HEK293 (cell line): Measurements from ENCODE around the gene CYP1B1.

Experiments used
- CTCF ChIA-PET: fragments of 350-600 bp; formaldehyde crosslinking; extraction: SDS; loops from one replicate; lab custom pipeline; 2021; ENCODE audit warnings: antibody characterized with exemption; lab: Yijun Ruan, JAX
- POLR2A ChIA-PET: fragments of 300-600 bp; formaldehyde crosslinking; extraction: SDS; loops from one replicate; lab custom pipeline; 2020; ENCODE audit warnings: antibody characterized with exemption, inconsistent platforms; lab: Yijun Ruan, JAX
- H3K27ac ChIP-seq: fragments of 200-500 bp; sonication (Bioruptor generic); 2 replicates; pipeline ENCODE4 v1.5.1; 2014; ENCODE audit warnings: low read depth, low read length, control low read depth, inconsistent platforms; ENCODE audit errors: extremely low read depth
- H3K36me3 ChIP-seq, 2 experiments: fragments of 200-500 bp in 1 of 2; sonication (Bioruptor generic) in 1 of 2; 1 replicate in 1 of 2; 2 replicates in 1 of 2; pipeline ENCODE4 v1.5.1; 2014 to 2017; ENCODE audit warnings: inconsistent platforms in 2 of 2, low read length in 2 of 2; ENCODE audit not compliant: control insufficient read depth in 2 of 2, insufficient read depth in 1 of 2
- H3K4me1 ChIP-seq: fragments of 200-500 bp; sonication (Bioruptor generic); 2 replicates; pipeline ENCODE4 v1.5.1; 2014; ENCODE audit warnings: mild to moderate bottlenecking, low read length, inconsistent platforms; ENCODE audit not compliant: control insufficient read depth, insufficient read depth
- H3K4me3 ChIP-seq: 2 replicates; pipeline ENCODE4 v1.5.1; 2011; ENCODE audit warnings: low read depth, mild to moderate bottlenecking, control low read depth, low read length, moderate library complexity
- H3K9me3 ChIP-seq: fragments of 200-500 bp; sonication (Bioruptor generic); 2 replicates; pipeline ENCODE4 v1.5.1; 2014; ENCODE audit warnings: low read depth, low read length, inconsistent platforms; ENCODE audit not compliant: control insufficient read depth, insufficient read depth
- FEZF1 ChIP-seq: fragments of 450-650 bp; formaldehyde crosslinking; IDR thresholded peaks from 2 replicates; pipeline ENCODE4 v1.5.1; 2016; ENCODE audit warnings: missing biosample characterization, missing genetic modification characterization
- IKZF3 ChIP-seq: fragments of 450-650 bp; IDR thresholded peaks from 2 replicates; pipeline ENCODE4 v1.5.0; 2018; ENCODE audit warnings: missing biosample characterization, mild to moderate bottlenecking, missing genetic modification characterization, moderate library complexity
- KLF1 ChIP-seq: fragments of 450-650 bp; formaldehyde crosslinking; IDR thresholded peaks from 2 replicates; pipeline ENCODE4 v1.5.1; 2016; ENCODE audit warnings: missing biosample characterization, missing genetic modification characterization
- MZF1 ChIP-seq: fragments of 450-650 bp; formaldehyde crosslinking; IDR thresholded peaks from 2 replicates; pipeline ENCODE4 v1.5.1; 2017; ENCODE audit warnings: missing biosample characterization, missing genetic modification characterization, borderline replicate concordance
- PRDM10 ChIP-seq: fragments of 450-650 bp; formaldehyde crosslinking; IDR thresholded peaks from 2 replicates; pipeline ENCODE4 v1.5.1; 2016; ENCODE audit warnings: missing biosample characterization, missing genetic modification characterization
- SALL2 ChIP-seq: fragments of 450-650 bp; formaldehyde crosslinking; IDR thresholded peaks from 2 replicates; pipeline ENCODE4 v1.5.0; 2017; ENCODE audit warnings: missing biosample characterization, mild to moderate bottlenecking, missing genetic modification characterization, borderline replicate concordance
- ZBTB1 ChIP-seq: fragments of 450-650 bp; formaldehyde crosslinking; IDR thresholded peaks from 2 replicates; pipeline ENCODE4 v1.5.1; 2016; ENCODE audit warnings: missing biosample characterization, missing genetic modification characterization
- ZBTB17 ChIP-seq: fragments of 450-650 bp; formaldehyde crosslinking; IDR thresholded peaks from 2 replicates; pipeline ENCODE4 v1.5.1; 2016; ENCODE audit warnings: missing biosample characterization, missing genetic modification characterization
- ZBTB20 ChIP-seq: fragments of 450-650 bp; formaldehyde crosslinking; IDR thresholded peaks from 2 replicates; pipeline ENCODE4 v1.5.1; 2016; ENCODE audit warnings: missing biosample characterization, missing genetic modification characterization
- ZBTB48 ChIP-seq: fragments of 450-650 bp; formaldehyde crosslinking; IDR thresholded peaks from 2 replicates; pipeline ENCODE4 v1.5.1; 2016; ENCODE audit warnings: missing biosample characterization, missing genetic modification characterization
- ZNF184 ChIP-seq: fragments of 450-650 bp; IDR thresholded peaks from 2 replicates; pipeline ENCODE4 v1.5.1; 2018; ENCODE audit warnings: missing biosample characterization, mild to moderate bottlenecking, missing genetic modification characterization
- ZNF341 ChIP-seq: fragments of 450-650 bp; formaldehyde crosslinking; IDR thresholded peaks from 2 replicates; pipeline ENCODE4; 2016; ENCODE audit warnings: low read depth, missing biosample characterization, missing genetic modification characterization
- ZNF366 ChIP-seq: fragments of 450-650 bp; formaldehyde crosslinking; conservative IDR thresholded peaks from 2 replicates; pipeline ENCODE4 v1.5.1; 2016; ENCODE audit warnings: missing biosample characterization, missing genetic modification characterization
- ZNF600 ChIP-seq: fragments of 450-650 bp; formaldehyde crosslinking; IDR thresholded peaks from 2 replicates; pipeline ENCODE4 v1.5.1; 2016; ENCODE audit warnings: missing biosample characterization, missing genetic modification characterization
- ZNF626 ChIP-seq: fragments of 450-650 bp; sonication (Bioruptor Pico); formaldehyde crosslinking; IDR thresholded peaks from 2 replicates; pipeline ENCODE4 v1.5.1; 2018; ENCODE audit warnings: missing biosample characterization, missing genetic modification characterization, inconsistent platforms
- ZNF660 ChIP-seq: fragments of 450-650 bp; IDR thresholded peaks from 2 replicates; pipeline ENCODE4 v1.5.1; 2018; ENCODE audit warnings: missing biosample characterization, mild to moderate bottlenecking, missing genetic modification characterization
- ZSCAN30 ChIP-seq: fragments of 450-650 bp; IDR thresholded peaks from 2 replicates; pipeline ENCODE4 v1.5.1; 2018; ENCODE audit warnings: missing biosample characterization, mild to moderate bottlenecking, missing genetic modification characterization, moderate library complexity
- ZSCAN4 ChIP-seq: fragments of 450-650 bp; formaldehyde crosslinking; IDR thresholded peaks from 2 replicates; pipeline ENCODE4 v1.5.1; 2017; ENCODE audit warnings: missing biosample characterization, missing genetic modification characterization
- TF ChIP-seq, protein P1 (sequence below): fragments of 450-650 bp; formaldehyde crosslinking; IDR thresholded peaks from 2 replicates; pipeline ENCODE4 v1.5.1; 2016; ENCODE audit warnings: missing biosample characterization, missing genetic modification characterization
- TF ChIP-seq, protein P2 (sequence below): IDR thresholded peaks from 2 replicates; pipeline ENCODE4 v1.6.1; 2011; ENCODE audit warnings: mild to moderate bottlenecking, low read depth, low read length, borderline replicate concordance
- TF ChIP-seq, protein P3 (sequence below): fragments of 450-650 bp; formaldehyde crosslinking; IDR thresholded peaks from 2 replicates; pipeline ENCODE4 v1.5.1; 2017; ENCODE audit warnings: missing biosample characterization, missing genetic modification characterization
- TF ChIP-seq, protein P4 (sequence below): fragments of 450-650 bp; formaldehyde crosslinking; IDR thresholded peaks from 2 replicates; pipeline ENCODE4 v1.5.1; 2016; ENCODE audit warnings: missing biosample characterization, missing genetic modification characterization

CYP1B1 gene

GRCh38 chr2:38095996-38096861 is 20.3 kb upstream of the CYP1B1 start (continued):
- TF ChIP-seq PRDM10 (tag by site-specific recombination) (peak; percentile 95), ZBTB1 (no peak)
- TF ChIP-seq, protein P1, sequence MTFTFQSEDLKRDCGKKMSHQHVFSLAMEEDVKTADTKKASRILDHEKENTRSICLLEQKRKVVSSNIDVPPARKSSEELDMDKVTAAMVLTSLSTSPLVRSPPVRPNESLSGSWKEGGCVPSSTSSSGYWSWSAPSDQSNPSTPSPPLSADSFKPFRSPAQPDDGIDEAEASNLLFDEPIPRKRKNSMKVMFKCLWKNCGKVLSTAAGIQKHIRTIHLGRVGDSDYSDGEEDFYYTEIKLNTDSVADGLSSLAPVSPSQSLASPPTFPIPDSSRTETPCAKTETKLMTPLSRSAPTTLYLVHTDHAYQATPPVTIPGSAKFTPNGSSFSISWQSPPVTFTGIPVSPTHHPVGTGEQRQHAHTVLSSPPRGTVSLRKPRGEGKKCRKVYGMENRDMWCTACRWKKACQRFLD (tag by site-specific recombination): no peak
- TF ChIP-seq, all 188 proteins: peak for 53

DNA sequence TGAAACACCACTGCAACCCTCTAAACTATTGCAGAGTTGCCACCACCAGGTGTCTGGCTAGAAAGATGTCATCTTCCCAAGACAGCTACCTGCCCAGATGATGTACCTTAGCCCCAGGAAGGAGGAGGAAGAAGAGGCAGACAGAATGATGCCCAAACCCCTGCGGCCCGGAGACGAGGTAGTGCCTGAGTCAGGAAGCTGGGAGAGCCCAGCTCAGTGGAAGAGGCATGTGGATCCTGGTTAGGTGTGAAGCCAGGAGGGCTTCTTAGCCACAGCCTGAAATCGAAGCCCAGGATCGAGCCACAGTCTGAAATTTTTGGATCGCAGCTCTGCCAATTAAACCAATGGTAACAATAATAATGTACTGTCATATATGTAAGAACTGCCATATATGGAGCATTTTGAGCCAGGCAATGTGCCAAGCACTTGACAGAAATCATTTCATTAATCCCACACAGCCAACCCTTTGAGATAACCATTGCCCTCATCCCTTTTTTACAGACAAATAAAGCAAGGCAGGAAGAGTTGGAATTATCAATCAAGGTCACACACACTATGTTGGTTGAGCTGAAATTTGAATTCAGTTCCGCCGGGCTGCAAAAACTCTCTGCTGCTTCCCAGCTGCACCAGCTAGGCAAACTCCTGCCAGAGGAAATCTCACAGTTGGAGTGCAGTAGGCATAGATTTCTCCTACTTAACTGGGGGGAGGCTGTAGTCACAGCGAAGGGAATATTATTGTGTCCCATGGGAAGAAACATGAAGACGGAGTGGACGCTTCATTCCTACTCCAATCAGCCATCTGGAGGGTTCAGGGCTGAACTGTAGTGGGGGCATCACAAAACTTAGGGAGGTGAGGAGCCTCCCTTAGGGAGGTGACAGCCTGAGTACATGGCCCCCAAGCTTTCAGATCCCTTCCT is 19.4 kb upstream of the CYP1B1 start:
- CTCF ChIA-PET: interaction anchor here (0.5 to 2.2 kb wide), 4 partner anchors 18 to 927 kb away, joined by 3 to 12 read pairs (median 5); no protein-coding TSS in a partner anchor
- POLR2A ChIA-PET: interaction anchor here (0.7 to 2.0 kb wide), 5 partner anchors 18 to 656 kb away, joined by 3 to 18 read pairs (median 6); partner anchors contain the start of genes CYP1B1 and SRSF7
- H3K4me3 ChIP-seq: no peak overlapping the region
- H3K36me3 ChIP-seq: no peaks in the 10 kb centered on the region
- H3K27ac ChIP-seq: peak overlapping the region; percentile 86
- H3K4me1 ChIP-seq: peaks cover 47% of the 10 kb centered on the region
- H3K9me3 ChIP-seq: no peaks in the 10 kb centered on the region
- TF ChIP-seq MZF1 (tag by site-specific recombination) (peak; percentile 64; the same call in 1 of the 2 replicates), ZNF626 (no peak), ZNF366 (tag by site-specific recombination) (no peak), ZSCAN4 (tag by site-specific recombination) (0 out of 2 replicates have a peak, but pooled peaks have one; percentile 2), ZBTB20 (tag by site-specific recombination) (peak; percentile 41; the same call in 1 of the 2 replicates), IKZF3 (tag by site-specific recombination) (peak; percentile 43; the same call in 1 of the 2 replicates), SALL2 (tag by site-specific recombination) (no peak), ZNF184 (tag by site-specific recombination) (no peak), ZNF341 (tag by site-specific recombination) (no peak; the same call in 1 of the 2 replicates), ZNF600 (tag by site-specific recombination) (no peak), ZNF660 (0 out of 2 replicates have a peak, but pooled peaks have one; percentile 6), ZBTB17 (tag by site-specific recombination) (peak; percentile 39; the same call in 1 of the 2 replicates), FEZF1 (tag by site-specific recombination) (peak; percentile 48; the same call in 1 of the 2 replicates), ZBTB48 (tag by site-specific recombination) (peak; percentile 91; the same call in 1 of the 2 replicates), KLF1 (tag by site-specific recombination) (no peak), ZSCAN30 (peak; percentile 32; the same call in 1 of the 2 replicates)
- TF ChIP-seq, protein P2, sequence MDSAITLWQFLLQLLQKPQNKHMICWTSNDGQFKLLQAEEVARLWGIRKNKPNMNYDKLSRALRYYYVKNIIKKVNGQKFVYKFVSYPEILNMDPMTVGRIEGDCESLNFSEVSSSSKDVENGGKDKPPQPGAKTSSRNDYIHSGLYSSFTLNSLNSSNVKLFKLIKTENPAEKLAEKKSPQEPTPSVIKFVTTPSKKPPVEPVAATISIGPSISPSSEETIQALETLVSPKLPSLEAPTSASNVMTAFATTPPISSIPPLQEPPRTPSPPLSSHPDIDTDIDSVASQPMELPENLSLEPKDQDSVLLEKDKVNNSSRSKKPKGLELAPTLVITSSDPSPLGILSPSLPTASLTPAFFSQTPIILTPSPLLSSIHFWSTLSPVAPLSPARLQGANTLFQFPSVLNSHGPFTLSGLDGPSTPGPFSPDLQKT: no peak
- TF ChIP-seq, protein P3, sequence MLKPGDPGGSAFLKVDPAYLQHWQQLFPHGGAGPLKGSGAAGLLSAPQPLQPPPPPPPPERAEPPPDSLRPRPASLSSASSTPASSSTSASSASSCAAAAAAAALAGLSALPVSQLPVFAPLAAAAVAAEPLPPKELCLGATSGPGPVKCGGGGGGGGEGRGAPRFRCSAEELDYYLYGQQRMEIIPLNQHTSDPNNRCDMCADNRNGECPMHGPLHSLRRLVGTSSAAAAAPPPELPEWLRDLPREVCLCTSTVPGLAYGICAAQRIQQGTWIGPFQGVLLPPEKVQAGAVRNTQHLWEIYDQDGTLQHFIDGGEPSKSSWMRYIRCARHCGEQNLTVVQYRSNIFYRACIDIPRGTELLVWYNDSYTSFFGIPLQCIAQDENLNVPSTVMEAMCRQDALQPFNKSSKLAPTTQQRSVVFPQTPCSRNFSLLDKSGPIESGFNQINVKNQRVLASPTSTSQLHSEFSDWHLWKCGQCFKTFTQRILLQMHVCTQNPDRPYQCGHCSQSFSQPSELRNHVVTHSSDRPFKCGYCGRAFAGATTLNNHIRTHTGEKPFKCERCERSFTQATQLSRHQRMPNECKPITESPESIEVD (tag by site-specific recombination): peak; percentile 42; the same call in 1 of the 2 replicates
- TF ChIP-seq, protein P4, sequence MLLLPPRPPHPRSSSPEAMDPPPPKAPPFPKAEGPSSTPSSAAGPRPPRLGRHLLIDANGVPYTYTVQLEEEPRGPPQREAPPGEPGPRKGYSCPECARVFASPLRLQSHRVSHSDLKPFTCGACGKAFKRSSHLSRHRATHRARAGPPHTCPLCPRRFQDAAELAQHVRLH (tag by site-specific recombination): no peak
